Activated T-cell treated with anti-CD3 and anti-CD28 coated beads, Interleukin-2, amount 50 U/mL, for 48 hours (primary cell): ENCODE results near the gene TMEM101.
"Not testable (repeated sequence)": the region's sequence is repeated elsewhere in the genome, so short reads cannot be mapped to it uniquely, and the experiment has no call there.

Experiments used
- DNase-seq, 2 experiments: peaks; one replicate each; pipeline ENCODE4 v3.0.0-alpha.2; 2020

TMEM101 gene

GRCh38 chr17:44014437-44015172 is at the start of gene TMEM101:
Gene TMEM101, minus strand, starts transcription at chr17:44014963. Its CDS starts 11 bp downstream, at chr17:44014952.
- peak; percentile 89 to 90 for DNase-seq

DNA sequence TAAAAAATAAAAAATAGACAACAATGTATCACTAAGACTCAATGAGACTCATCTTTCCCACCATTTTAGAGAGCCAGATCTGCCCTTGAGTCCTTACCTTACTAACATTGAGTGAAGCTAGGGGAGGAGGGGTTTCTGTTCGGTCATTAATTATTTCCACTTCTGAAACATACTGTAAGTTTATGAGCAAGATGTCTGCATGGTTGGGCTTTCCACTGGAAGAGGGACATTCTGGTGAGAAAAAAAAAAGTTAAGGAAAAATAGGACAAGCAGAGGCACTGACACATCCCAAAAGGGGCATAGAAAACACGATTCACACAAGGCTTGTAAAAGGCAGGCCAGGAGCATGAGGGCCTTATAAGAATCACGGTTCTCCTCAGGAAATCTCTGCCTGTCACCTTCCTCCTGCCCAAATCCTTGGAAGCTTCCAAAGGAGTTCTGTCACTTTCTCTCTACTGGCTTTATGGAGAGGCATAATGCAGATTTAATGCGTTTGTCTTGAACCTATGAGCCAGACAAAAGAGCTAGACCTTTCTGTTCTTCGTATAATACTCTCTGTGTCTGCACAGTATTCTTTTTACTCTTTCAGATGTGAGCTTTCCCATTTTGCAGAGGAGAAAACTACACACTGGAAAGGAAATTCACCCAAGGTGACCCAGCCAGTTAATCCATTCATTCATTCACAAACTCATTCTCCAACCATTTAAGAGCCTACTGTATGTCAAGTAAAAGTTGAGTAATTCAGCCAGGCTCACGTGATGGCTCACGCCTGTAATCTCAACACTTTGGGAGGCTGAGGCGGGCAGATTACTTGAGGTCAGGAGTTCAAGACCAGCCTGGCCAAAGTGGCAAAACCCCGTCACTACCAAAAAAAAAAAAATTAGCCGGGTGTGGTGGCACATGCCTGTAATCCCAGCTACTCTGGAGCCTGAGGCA is 49.2 kb upstream of the TMEM101 start:
- DNase-seq, result no peak

GRCh38 chr17:44062871-44063270 is 48.1 kb upstream of the TMEM101 start:
- DNase-seq, result no peak

DNA sequence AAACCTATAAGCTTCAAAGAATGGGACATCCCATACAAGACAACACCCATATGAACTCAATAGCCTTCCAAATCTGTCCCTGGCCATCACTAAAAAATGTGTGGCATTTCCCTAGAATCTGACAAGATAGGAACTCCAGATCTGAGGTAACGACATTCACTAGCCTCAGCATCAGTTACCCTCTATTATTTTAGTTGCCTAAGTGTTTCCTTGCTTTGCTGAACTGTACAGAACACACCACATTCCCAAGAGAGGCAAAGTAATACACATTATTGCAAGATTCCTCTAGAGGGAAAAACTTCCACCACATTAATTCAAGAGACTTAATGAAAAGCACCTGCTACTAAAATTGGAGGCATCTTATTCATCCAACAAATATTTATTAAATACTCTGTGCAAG is 46.7 kb upstream of the TMEM101 start:
- DNase-seq, result no peak

DNA sequence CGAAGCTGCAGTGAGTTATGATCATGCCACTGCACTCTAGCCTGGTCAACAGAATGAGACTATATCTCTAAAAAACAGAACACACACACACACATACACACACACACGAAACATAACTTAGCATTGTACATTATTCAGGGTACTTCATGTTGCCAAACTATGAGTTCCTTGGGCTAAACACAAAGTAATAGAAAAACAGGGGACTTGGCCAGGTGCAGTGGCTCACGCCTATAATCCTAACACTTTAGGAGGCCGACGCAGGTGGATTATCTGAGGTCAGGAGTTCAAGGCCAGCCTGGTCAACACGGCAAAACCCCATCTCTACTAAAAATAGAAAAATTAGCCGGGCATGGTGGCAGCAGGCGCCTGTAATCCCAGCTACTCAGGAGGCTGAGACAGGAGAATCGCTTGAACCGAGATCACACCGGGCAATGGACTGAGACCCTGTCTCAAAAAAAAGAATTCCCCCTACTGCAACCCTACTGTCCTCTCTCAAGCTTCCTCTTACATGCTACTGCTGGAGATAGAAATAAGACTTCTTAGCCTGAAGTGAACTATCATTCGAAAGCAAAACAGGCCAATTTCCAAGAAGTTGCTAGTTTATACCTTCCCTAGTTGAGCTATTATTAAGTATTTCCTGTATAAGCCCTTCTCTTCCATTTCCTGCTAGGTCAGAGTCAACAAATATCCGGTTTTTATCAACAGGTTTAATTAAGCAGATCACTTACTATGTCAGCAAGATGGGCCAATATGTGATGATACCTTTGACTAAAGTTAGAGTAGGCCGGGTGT is 44.5 kb upstream of the TMEM101 start:
- DNase-seq, result no peak

DNA sequence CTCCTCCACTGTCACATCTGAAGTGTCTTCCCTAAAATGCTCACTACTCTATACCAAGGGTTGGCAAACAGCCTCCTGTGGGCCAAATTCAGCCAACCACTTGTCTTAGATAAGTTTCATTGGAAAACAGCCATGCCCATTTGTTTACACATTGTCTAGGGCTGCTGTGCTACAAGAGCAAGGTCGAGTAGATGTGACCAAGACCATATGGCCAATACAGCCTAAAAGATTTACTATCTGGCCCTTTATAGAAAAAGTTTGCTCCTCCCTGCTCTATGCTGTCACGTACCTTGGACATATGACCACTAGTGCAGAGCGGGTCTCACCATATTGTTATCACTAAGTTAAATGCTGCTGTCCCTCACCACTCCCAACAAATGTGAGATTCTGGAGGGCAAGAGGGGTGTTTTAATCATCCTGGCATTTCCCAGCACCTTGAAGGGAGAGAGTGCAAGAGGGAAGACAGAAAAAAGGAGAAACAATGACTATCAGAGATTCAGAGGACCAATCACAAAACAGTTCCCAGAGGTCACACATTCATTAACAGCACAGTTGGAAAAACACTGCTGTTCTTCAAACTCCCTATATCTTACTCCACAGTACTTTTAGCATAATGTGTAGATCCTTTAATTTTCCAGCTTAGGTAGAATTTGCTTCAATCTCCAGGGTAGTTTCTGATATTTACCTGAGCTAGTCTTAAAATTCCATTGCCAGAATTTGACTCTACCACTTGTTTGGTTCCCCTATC is 38.5 kb upstream of the TMEM101 start:
- no peak for DNase-seq

- no peak for DNase-seq
These were observed 34.7 kb upstream of the TMEM101 start for GRCh38 chr17:44049294-44050060.

GRCh38 chr17:44046893-44047292 is 32.1 kb upstream of the TMEM101 start:
- DNase-seq, result not testable (repeated sequence)

DNA sequence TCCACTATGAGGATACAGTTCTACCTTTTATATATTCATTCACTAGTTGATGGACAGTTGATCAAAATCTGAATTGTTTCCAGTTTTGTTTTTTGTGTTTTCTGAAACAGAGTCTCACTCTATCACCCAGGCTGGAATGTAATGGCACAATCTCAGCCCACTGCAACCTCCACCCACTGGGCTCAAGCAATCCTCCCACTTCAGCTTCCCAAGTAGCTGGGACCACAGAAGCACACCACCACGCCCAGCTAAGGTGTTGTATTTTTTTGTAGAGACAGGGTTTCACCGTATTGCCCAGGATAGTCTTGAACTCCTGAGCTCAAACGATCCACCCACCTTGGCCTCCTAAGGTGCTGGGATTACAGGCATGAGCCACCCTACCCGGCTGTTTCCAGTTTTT is 30.7 kb upstream of the TMEM101 start:
- DNase-seq, result no peak

GRCh38 chr17:44044071-44044470 is 29.3 kb upstream of the TMEM101 start:
- no peak for DNase-seq

DNA sequence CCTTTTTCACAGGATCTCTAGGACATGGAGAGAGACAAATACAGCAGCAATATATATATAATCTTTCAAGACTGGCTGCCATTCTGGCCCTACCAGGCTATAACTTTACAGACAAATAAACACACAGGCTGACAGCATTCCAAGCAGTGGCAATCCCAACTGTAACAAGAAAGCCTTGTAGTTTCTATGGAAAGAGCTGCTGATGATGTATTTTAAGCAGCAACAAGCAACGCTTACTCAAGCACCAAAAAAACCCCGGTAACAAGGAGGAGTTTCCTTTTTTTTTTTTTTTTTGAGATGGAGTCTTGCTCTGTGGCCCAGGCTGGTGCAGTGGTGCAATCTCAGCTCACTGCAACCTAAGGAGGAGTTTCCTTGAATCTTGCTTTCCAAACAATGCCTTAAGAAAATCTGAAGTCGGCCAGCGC is 28.5 kb upstream of the TMEM101 start:
- DNase-seq, result no peak

DNA sequence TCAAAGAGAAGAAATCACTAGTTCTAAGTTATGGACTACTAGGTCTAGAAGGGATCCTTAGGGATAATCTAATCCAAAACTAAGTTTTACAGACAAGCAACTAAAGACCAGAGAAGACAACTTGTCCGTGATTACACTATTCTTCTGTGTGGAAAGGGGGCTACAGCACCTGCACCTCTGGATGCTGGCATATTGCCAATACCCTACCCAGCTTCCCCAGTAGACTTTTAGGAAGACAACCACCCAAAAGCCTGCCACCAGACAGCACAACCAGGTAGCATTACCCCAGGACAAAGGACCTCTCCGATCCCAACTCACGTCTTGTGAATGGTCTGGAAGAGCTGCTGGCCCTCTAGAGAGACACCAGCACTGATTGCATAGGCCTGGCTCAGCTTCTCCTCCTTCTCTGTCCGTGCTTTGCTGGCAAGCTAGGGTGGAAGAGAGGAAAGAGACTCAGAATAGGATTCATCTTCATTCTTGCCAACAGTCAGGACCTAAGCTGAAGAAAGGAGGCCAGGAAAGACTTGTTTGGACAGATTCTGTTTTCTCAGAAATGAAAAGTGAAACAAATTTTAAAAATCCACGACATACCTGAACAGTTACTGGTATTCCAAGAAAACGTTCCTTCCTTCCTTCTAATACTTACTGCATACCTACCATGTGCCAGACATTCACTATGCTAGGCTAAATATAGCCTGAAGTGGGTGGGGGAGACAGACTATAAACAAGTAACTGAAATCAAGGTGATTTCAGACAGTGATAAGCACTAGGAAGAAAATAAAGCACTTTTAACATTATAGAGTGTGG is 25.3 kb upstream of the TMEM101 start:
- no peak for DNase-seq

DNA sequence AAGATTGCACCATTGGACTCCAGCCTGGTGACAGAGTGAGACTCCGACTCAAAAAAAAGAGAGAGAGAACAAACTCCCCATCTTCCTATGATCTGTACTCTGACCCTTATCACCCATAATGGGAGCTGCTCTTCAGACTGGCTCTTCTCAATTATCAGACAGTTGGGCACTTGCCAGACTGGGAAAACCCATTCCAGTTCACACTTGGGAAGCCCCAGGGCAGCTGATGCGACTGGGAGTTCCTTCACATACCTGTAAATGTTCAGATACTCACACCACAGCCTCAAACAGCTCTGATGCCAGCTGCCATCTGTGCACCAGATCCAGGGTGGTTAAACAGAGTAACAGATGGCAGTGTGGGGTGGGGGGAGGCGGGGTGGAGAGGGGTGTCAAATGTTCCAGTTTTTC is 23.8 kb upstream of the TMEM101 start:
- no peak for DNase-seq

DNA sequence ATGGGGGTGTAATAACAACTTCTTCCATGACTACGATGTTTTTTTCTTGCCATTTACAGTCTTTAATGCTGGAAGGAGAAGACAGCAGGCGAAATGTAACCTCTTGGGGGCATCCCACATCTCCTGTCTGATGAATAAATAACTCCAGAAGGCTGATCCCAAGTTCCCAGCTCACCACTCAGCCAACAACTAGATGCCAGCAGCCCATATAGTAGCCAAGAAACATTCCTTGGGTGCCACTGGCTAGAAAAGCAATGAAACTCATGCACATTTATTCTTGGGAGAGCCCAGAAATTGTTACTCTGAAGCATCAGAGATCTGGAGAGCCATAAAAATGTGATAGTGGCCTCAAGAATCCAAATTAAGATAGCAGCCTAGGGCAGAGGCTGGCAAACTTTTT is 22.7 kb upstream of the TMEM101 start:
- no peak for DNase-seq

- not testable (repeated sequence) for DNase-seq
These were observed 19.9 kb upstream of the TMEM101 start for GRCh38 chr17:44034688-44035087.

- no peak for DNase-seq
These were observed 19.2 kb upstream of the TMEM101 start for GRCh38 chr17:44033861-44034408.

DNA sequence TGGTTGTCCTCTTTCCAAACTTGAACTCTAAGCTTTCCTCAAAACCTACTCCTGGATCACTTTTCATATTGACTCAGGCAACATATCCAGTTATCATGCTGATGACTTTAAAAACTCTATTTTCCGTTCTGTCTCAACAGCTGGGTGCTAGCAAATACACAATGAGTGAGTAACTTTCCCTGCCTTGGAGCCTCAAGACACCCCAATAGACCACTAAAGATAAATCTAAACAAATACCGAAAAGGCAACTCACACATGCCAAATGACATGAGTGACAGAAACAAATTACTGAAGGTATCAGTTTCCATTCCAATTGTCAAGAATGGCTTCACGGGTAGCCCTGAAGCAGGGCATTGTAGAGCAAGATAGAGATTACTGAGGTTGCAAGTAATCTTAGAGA is 15.7 kb upstream of the TMEM101 start:
- DNase-seq, result no peak

GRCh38 chr17:44029736-44030135 is 15.0 kb upstream of the TMEM101 start:
- no peak for DNase-seq

DNA sequence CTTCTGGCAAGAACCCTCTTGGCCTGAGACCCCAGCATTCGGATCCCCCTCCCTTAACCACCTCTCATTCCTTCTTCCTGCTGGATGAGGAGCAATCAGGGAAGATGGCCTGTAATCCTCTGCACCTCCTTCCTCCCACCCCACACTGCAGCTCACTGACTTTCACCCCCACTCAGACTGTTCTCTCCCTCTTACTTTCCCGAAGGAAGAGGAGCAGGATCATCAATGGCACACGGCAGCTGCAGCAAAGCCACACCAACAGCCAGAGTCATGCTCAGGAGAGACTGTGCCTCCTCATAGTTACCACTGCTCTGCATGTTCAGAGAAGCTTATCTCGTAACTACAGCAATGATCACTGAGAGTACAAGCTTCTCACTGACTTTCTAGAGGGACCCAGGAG is 10.1 kb upstream of the TMEM101 start:
- no peak for DNase-seq

- no peak for DNase-seq
These were observed 9.5 kb upstream of the TMEM101 start for GRCh38 chr17:44024271-44024663.
